Fibroblast of lung (primary cell): ENCODE data around the gene RFTN2.

Experiments
- EZH2 ChIP-seq: IDR thresholded peaks from 2 replicates; pipeline ENCODE4 v1.5.1; 2012; ENCODE audit warnings: low read length, control low read depth, mild to moderate bottlenecking; ENCODE audit errors: missing control alignments
- TF ChIP-seq, protein P1 (sequence below), 2 donors: IDR thresholded peaks in 1 of 2; conservative IDR thresholded peaks in 1 of 2; 1 replicate in 1 of 2; 2 replicates in 1 of 2; pipeline ENCODE4 v1.5.1; 2011 to 2012; ENCODE audit warnings: low read length in 2 of 2, control low read depth in 1 of 2, inconsistent platforms in 1 of 2, low read depth in 1 of 2, mild to moderate bottlenecking in 1 of 2

DNA sequence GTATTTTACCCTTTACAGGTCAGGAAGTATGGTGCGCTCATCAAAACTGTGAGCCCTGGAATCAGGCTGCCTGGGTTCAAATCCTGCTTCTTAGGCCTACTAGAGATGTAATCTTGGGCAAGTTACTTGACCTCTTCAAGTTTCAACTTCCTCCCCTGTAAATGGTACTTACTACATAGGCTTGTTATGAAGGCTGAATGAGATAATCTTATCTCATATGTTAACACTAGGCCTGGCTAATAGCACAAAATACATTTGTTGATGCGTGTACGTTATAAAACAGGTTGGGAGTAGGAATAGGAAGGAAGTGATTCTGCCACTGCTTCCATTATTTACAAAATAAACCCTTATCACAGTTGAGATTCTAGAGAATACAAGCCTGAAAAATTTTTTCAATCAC, 1.7 kb upstream of the RFTN2 start:
- TF ChIP-seq, protein P1, sequence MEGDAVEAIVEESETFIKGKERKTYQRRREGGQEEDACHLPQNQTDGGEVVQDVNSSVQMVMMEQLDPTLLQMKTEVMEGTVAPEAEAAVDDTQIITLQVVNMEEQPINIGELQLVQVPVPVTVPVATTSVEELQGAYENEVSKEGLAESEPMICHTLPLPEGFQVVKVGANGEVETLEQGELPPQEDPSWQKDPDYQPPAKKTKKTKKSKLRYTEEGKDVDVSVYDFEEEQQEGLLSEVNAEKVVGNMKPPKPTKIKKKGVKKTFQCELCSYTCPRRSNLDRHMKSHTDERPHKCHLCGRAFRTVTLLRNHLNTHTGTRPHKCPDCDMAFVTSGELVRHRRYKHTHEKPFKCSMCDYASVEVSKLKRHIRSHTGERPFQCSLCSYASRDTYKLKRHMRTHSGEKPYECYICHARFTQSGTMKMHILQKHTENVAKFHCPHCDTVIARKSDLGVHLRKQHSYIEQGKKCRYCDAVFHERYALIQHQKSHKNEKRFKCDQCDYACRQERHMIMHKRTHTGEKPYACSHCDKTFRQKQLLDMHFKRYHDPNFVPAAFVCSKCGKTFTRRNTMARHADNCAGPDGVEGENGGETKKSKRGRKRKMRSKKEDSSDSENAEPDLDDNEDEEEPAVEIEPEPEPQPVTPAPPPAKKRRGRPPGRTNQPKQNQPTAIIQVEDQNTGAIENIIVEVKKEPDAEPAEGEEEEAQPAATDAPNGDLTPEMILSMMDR (conservative IDR thresholded peaks at IDR 0.05 in 1 of 2, IDR thresholded peaks at IDR 0.05 in 1 of 2; ENCODE audit: low read depth in 1 of 2, low read length in 2 of 2) = no peak
- no peak for TF ChIP-seq EZH2
